SK-N-SH (cell line): ENCODE measurements around the gene AGAP1. TPM values are rescaled to one million over a fixed set of nuclear protein-coding genes. Genes with fewer than 3 reads are reported as not detected.

Experiments
- CTCF ChIA-PET: fragments of 300-600, 350-600 bp; formaldehyde crosslinking; extraction: SDS; loops from one replicate; lab custom pipeline; 2021; lab: Yijun Ruan, JAX
- POLR2A ChIA-PET: fragments of 350-600 bp; sonication (Branson Sonifier 250); formaldehyde crosslinking; extraction: SDS; loops from one replicate; lab custom pipeline; 2020; ENCODE audit warnings: antibody characterized with exemption, inconsistent platforms; lab: Yijun Ruan, JAX
- DNase-seq: peaks from one replicate; pipeline ENCODE4 v3.0.0; 2012
- H2AFZ ChIP-seq: fragments of 200-600 bp; sonication (generic); 2 replicates; pipeline ENCODE4 v1.8.1; 2016; ENCODE audit warnings: antibody characterized with exemption, mild to moderate bottlenecking, low read depth
- H3F3A ChIP-seq: fragments of 200-600 bp; sonication (generic); replicated peaks from 2 replicates; pipeline ENCODE3; 2016; ENCODE audit warnings: antibody characterized with exemption, mild to moderate bottlenecking; ENCODE audit not compliant: insufficient read depth
- H3K27ac ChIP-seq, 2 experiments: fragments of 200-500 bp in 1 of 2; fragments of 200-600 bp in 1 of 2; sonication (Bioruptor generic) in 1 of 2; sonication (generic), shearing (Covaris generic) in 1 of 2; 2 replicates each; pipeline versions ENCODE4 v1.5.1 to v1.6.1; 2014 to 2016; ENCODE audit warnings: low read depth in 2 of 2, inconsistent platforms in 1 of 2, low read length in 1 of 2, mild to moderate bottlenecking in 1 of 2, mixed read lengths in 1 of 2
- H3K27me3 ChIP-seq: fragments of 200-600 bp; sonication (generic), shearing (Covaris generic); 2 replicates; pipeline ENCODE4 v1.6.1; 2016; ENCODE audit warnings: mixed run types; ENCODE audit not compliant: insufficient read depth
- H3K36me3 ChIP-seq, 2 experiments: fragments of 200-500 bp in 1 of 2; fragments of 200-600 bp in 1 of 2; sonication (Bioruptor generic) in 1 of 2; sonication (generic) in 1 of 2; replicated peaks in 1 of 2; 2 replicates each; pipeline versions ENCODE3 to v1.5.1; 2014 to 2016; ENCODE audit warnings: low read length in 1 of 2, mild to moderate bottlenecking in 1 of 2; ENCODE audit not compliant: insufficient read depth in 2 of 2, control insufficient read depth in 1 of 2
- H3K4me1 ChIP-seq, 2 experiments: fragments of 200-500 bp in 1 of 2; fragments of 200-600 bp in 1 of 2; sonication (Bioruptor generic) in 1 of 2; sonication (generic), shearing (Covaris generic) in 1 of 2; 2 replicates each; pipeline versions ENCODE4 v1.5.1 to v1.6.1; 2014 to 2016; ENCODE audit warnings: low read depth in 1 of 2, low read length in 1 of 2, mixed run types in 1 of 2; ENCODE audit not compliant: insufficient read depth in 2 of 2, control insufficient read depth in 1 of 2
- H3K4me2 ChIP-seq: fragments of 200-600 bp; sonication (generic), shearing (Covaris generic); 2 replicates; pipeline ENCODE4 v1.6.1; 2017; ENCODE audit warnings: mixed run types
- H3K4me3 ChIP-seq, 2 experiments: fragments of 200-500 bp in 1 of 2; fragments of 200-600 bp in 1 of 2; sonication (Bioruptor generic) in 1 of 2; sonication (generic), shearing (Covaris generic) in 1 of 2; 2 replicates each; pipeline versions ENCODE4 v1.5.1 to v1.8.1; 2014 to 2016; ENCODE audit warnings: low read depth in 2 of 2, inconsistent platforms in 1 of 2, low read length in 1 of 2, mild to moderate bottlenecking in 1 of 2, mixed read lengths in 1 of 2, moderate library complexity in 1 of 2
- H3K79me2 ChIP-seq: fragments of 200-600 bp; sonication (generic); 2 replicates; pipeline ENCODE4 v1.8.1; 2017; ENCODE audit warnings: mild to moderate bottlenecking; ENCODE audit not compliant: insufficient read depth
- H3K9ac ChIP-seq: fragments of 200-600 bp; sonication (generic); 2 replicates; pipeline ENCODE4 v1.6.1; 2017; ENCODE audit warnings: mixed run types
- H3K9me2 ChIP-seq: fragments of 200-600 bp; sonication (generic); 2 replicates; pipeline ENCODE4 v1.6.1; 2017; ENCODE audit warnings: mixed run types
- H3K9me3 ChIP-seq: fragments of 200-600 bp; sonication (generic); 2 replicates; pipeline ENCODE4 v1.6.1; 2017; ENCODE audit warnings: mixed run types, mild to moderate bottlenecking, moderate library complexity
- H4K20me1 ChIP-seq: fragments of 200-600 bp; sonication (generic); 2 replicates; pipeline ENCODE4 v1.6.1; 2017; ENCODE audit warnings: mild to moderate bottlenecking, mixed run types; ENCODE audit not compliant: insufficient read depth
- CTCF ChIP-seq: fragments of 200-600 bp; sonication (generic); IDR thresholded peaks from 2 replicates; pipeline ENCODE4 v1.6.1; 2017; ENCODE audit warnings: antibody characterized with exemption, mild to moderate bottlenecking, moderate library complexity
- ELF1 ChIP-seq: IDR thresholded peaks from 2 replicates; pipeline ENCODE4 v1.4.0; 2012
- FOXM1 ChIP-seq: IDR thresholded peaks from 2 replicates; pipeline ENCODE4 v1.4.0; 2012; ENCODE audit warnings: low read depth, mild to moderate bottlenecking
- GATA2 ChIP-seq: sonication (generic); formaldehyde crosslinking; IDR thresholded peaks from 2 replicates; pipeline ENCODE4 v1.5.0; 2020; ENCODE audit warnings: mild to moderate bottlenecking, missing genetic modification reagents
- IRF3 ChIP-seq: fragments of 150-350 bp; IDR thresholded peaks from 2 replicates; pipeline ENCODE4 v1.6.1; 2016; ENCODE audit warnings: mild to moderate bottlenecking, low read depth, low read length
- NFIC ChIP-seq: IDR thresholded peaks from 2 replicates; pipeline ENCODE4 v1.4.0; 2012; ENCODE audit warnings: borderline replicate concordance
- NRF1 ChIP-seq: IDR thresholded peaks from 2 replicates; pipeline ENCODE4 v1.6.1; 2012; ENCODE audit warnings: low read depth, mild to moderate bottlenecking, low read length
- USF2 ChIP-seq: fragments of 150-350 bp; IDR thresholded peaks from 2 replicates; pipeline ENCODE4 v1.6.1; 2017; ENCODE audit warnings: antibody characterized with exemption, low read length, low read depth, borderline replicate concordance
- WGBS: methylation state at CpG from one replicate; pipeline ENCODE4 v1.1.6; 2017; ENCODE audit warnings: low lambda C conversion rate; 5-methylcytosine and 5-hydroxymethylcytosine counted together
- polyA plus RNA-seq, 3 experiments: library from polyadenylated mRNA; depleted of rRNA; stranded (reverse); fragments of >200 nt; gene quantifications; 2 replicates each; pipeline ENCODE4 v1.2.3, GENCODE V29; 2012

The AGAP1 gene
- polyA plus RNA-seq, 1 of the 3 experiments (the other 2 are of a cell fraction) = 8.8 TPM

- no peak for TF ChIP-seq CTCF
- TF ChIP-seq ELF1 = no peak
- TF ChIP-seq FOXM1 = no peak
- no peak for TF ChIP-seq NRF1
- no peak for TF ChIP-seq GATA2 (CRISPR knock-in tag)
- TF ChIP-seq NFIC = no peak
These were observed 83.8 kb downstream of the AGAP1 start (continued) for GRCh38 chr2:235577404-235578330.

- CTCF ChIA-PET = interaction anchor here (2.2 to 4.0 kb wide), 2 partner anchors 16 to 167 kb away, joined by 8 to 41 read pairs; no protein-coding TSS in a partner anchor
- no peak for TF ChIP-seq IRF3
- TF ChIP-seq USF2 = no peak
- TF ChIP-seq, all 33 proteins: peak for 0
- H4K20me1 ChIP-seq = peaks cover 18% of the 10 kb centered on the region; the same call in 1 of the 2 replicates
- H3K36me3 ChIP-seq = no peaks in the 10 kb centered on the region
- no peak overlapping the region for H3K4me3 ChIP-seq
- H3K9me2 ChIP-seq = no peaks in the 10 kb centered on the region
- peaks cover 34% of the 10 kb centered on the region; the same call in 1 of the 2 replicates for H3K79me2 ChIP-seq
- H3K9me3 ChIP-seq = no peaks in the 10 kb centered on the region
- no peak overlapping the region for H3K4me2 ChIP-seq
- WGBS = 95% methylated on average over 9 of the region's 9 CpGs
- no peak overlapping the region for H3K9ac ChIP-seq
- H2AFZ ChIP-seq = no peak overlapping the region
- H3K27me3 ChIP-seq = no peaks in the 10 kb centered on the region
- H3F3A ChIP-seq = no peaks in the 10 kb centered on the region
- no peak for DNase-seq
- H3K27ac ChIP-seq = no peak overlapping the region
- POLR2A ChIA-PET = no interaction called here
- H3K4me1 ChIP-seq = peaks cover 0 to 10% of the 10 kb centered on the region in 2 experiments; a peak in 2 of 4 replicates
These were observed 85.3 kb downstream of the AGAP1 start for GRCh38 chr2:235579128-235579527.
